ENCODE results near the gene MSH2.

- no peak for TF ChIP-seq CTCF (IDR thresholded peaks at IDR 0.05)
- no peak for TF ChIP-seq POLR2A (IDR thresholded peaks at IDR 0.05)
Measured at GRCh38 chr2:47509250-47509649, 106.3 kb downstream of the MSH2 start.
